Ovary (tissue), 9 donors: ENCODE measurements around the gene SKIC8. TPM values are rescaled to one million over a fixed set of nuclear protein-coding genes. Genes with fewer than 3 reads are reported as not detected.

Source experiments
- DNase-seq, 5 donors: peaks; one replicate each; pipeline ENCODE4 v3.0.0-alpha.2; 2019 to 2020
- H3K27ac ChIP-seq, 2 donors: fragments of 200-600 bp; one replicate each; pipeline versions ENCODE4 v1.5.1 to v1.8.0; 2019 to 2022
- H3K27me3 ChIP-seq: fragments of 200-600 bp; one replicate; pipeline ENCODE4 v1.8.0; 2022
- H3K36me3 ChIP-seq: fragments of 200-600 bp; sonication (generic); one replicate; pipeline ENCODE4 v1.5.1; 2019
- H3K4me1 ChIP-seq: one replicate; pipeline ENCODE4 v1.8.1; 2013; ENCODE audit warnings: mild to moderate bottlenecking, moderate library complexity; ENCODE audit not compliant: insufficient read depth
- H3K4me3 ChIP-seq: fragments of 200-600 bp; sonication (generic); one replicate; pipeline ENCODE4 v1.5.1; 2017
- H3K9me3 ChIP-seq, 2 donors: fragments of 200-600 bp in 1 of 2; sonication (generic) in 1 of 2; one replicate each; pipeline versions ENCODE4 v1.5.1 to v1.8.1; 2013 to 2019; ENCODE audit warnings: mild to moderate bottlenecking in 1 of 2, moderate library complexity in 1 of 2
- EP300 ChIP-seq: sonication (generic); formaldehyde crosslinking; IDR thresholded peaks from one replicate; pipeline ENCODE4 v1.6.1; 2017; ENCODE audit warnings: antibody characterized with exemption
- POLR2A ChIP-seq: fragments of 450-650 bp; IDR thresholded peaks from one replicate; pipeline ENCODE4 v1.6.1; 2017; ENCODE audit warnings: antibody characterized with exemption, mild to moderate bottlenecking, moderate library complexity
- WGBS, 3 donors: extraction: QIAGEN DNeasy Blood & Tissue Kit in 1 of 3; methylation state at CpG; one replicate each; pipeline versions ENCODE4 v1.1.5 to v1.1.7; 2013 to 2017; 5-methylcytosine and 5-hydroxymethylcytosine counted together
- intact Hi-C, 4 donors: fragments of 100-400 bp; cut with DNase I; formaldehyde crosslinking; loops; one replicate each; pipeline versions ENCODE4 v1.11.0 to v1.15.1; 2022 to 2023
- polyA plus RNA-seq, 2 donors: library from polyadenylated mRNA; stranded (reverse); fragments of 200-250 nt in 1 of 2; fragments of 350-450 nt in 1 of 2; fragmentation: Illumina TruSeq in 1 of 2; extraction: RNeasy Lipid Tissue Mini Kit (QIAGEN cat#74804) in 1 of 2; gene quantifications; one replicate each; pipeline ENCODE4 v1.2.3, GENCODE V29; 2013 to 2014
- total RNA-seq, 7 donors: library from RNA; depleted of rRNA in 2 of 7; stranded (reverse); fragments of >200 nt in 2 of 7; fragmentation: NEBNext Ultra II Directional in 3 of 7; extraction: Animal tissue kit (Norgen Biotek cat#: 25700) in 3 of 7; gene quantifications; one replicate each; pipeline versions ENCODE4 v1.1.0 to v1.2.4, GENCODE V29; 2016 to 2023
- TF ChIP-seq, protein P1 (sequence below), 3 donors: fragments of 450-650 bp in 2 of 3; fragments of 200-600 bp in 1 of 3; IDR thresholded peaks; one replicate each; pipeline versions ENCODE4 v1.5.1 to v1.8.0; 2016 to 2022; ENCODE audit warnings: antibody characterized with exemption in 3 of 3, mild to moderate bottlenecking in 1 of 3
- donor health status: DM: no; HTN: no; CAD: no; lungs with moderate emphysema.
- donor health status: DM: no; HTN: no; CAD: no.
- donor health status: Bipolar disorder and iron deficiency.
- donor health status: DM: yes; HTN: yes; CAD: no.
- donor health status: DM: no; HTN: no; CAD: no.
- donor health status: DM: yes; HTN: yes; CAD: no.

The SKIC8 gene
- total and polyA plus RNA-seq, 9 donors, result 38.1 to 63.5 (median 50.8) TPM

DNA sequence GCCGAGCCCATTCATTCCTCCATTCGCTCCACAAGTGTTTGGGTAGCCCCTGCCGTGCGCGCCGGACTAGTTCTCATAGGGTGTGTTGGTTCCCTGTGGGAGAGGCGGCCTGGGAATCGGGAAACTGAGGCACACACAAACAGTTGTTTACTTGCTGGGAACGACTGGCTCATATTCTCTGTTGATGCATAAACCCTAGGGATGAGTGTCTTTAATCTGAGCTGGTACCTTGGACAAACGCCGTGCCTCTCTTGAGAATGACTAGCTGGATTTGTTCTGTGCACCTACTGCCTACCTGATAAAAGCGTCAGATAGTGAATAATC is 34.3 kb downstream of the SKIC8 start:
- H3K27ac ChIP-seq, result peak overlapping the region in 1 of 2 donors; percentile 4
- DNase-seq, result no peak
- no peaks in the 10 kb centered on the region for H3K36me3 ChIP-seq
- no peaks in the 10 kb centered on the region for H3K9me3 ChIP-seq
- H3K4me1 ChIP-seq, result peaks cover 6% of the 10 kb centered on the region
- WGBS, 3 donors, result 27 to 37% (median 30%) methylated on average over 11 to 12 of the region's 12 CpGs
- peak overlapping the region; percentile 57 for H3K4me3 ChIP-seq
- TF ChIP-seq EP300, result no peak
- no peak for TF ChIP-seq POLR2A
- TF ChIP-seq, protein P1, sequence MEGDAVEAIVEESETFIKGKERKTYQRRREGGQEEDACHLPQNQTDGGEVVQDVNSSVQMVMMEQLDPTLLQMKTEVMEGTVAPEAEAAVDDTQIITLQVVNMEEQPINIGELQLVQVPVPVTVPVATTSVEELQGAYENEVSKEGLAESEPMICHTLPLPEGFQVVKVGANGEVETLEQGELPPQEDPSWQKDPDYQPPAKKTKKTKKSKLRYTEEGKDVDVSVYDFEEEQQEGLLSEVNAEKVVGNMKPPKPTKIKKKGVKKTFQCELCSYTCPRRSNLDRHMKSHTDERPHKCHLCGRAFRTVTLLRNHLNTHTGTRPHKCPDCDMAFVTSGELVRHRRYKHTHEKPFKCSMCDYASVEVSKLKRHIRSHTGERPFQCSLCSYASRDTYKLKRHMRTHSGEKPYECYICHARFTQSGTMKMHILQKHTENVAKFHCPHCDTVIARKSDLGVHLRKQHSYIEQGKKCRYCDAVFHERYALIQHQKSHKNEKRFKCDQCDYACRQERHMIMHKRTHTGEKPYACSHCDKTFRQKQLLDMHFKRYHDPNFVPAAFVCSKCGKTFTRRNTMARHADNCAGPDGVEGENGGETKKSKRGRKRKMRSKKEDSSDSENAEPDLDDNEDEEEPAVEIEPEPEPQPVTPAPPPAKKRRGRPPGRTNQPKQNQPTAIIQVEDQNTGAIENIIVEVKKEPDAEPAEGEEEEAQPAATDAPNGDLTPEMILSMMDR (IDR thresholded peaks at IDR 0.05), result no peak
- intact Hi-C loops, result no loop called here
- H3K27me3 ChIP-seq, result no peaks in the 10 kb centered on the region

- intact Hi-C loops, result no loop called here
- Histone ChIP-seq H3K4me3 (peak within 1 kb of the TSS; percentile 57), H3K4me1 (peaks cover 6% of the 10 kb centered on the region), H3K9me3 (no peaks in the 10 kb centered on the region), H3K27me3 (no peaks in the 10 kb centered on the region), H3K36me3 (no peaks in the 10 kb centered on the region), H3K27ac (peak within 1 kb of the TSS in 1 of 2 donors; percentile 43)
- no peak for TF ChIP-seq POLR2A
- TF ChIP-seq, protein P1 (IDR thresholded peaks at IDR 0.05), result no peak
- TF ChIP-seq EP300, result no peak
- DNase-seq, result peak; percentile 49 to 78 (median 57)
- WGBS, 3 donors, result 1 to 4% (median 3%) methylated on average over 44 to 107 of the region's 107 CpGs
These were observed 34.9 kb downstream of the SKIC8 start, which contains the start of gene DNAJA4 for GRCh38 chr15:78264304-78265136. DNAJA4 (plus strand) TSS chr15:78264562; CDS start chr15:78264764, 202 bp downstream.

DNA sequence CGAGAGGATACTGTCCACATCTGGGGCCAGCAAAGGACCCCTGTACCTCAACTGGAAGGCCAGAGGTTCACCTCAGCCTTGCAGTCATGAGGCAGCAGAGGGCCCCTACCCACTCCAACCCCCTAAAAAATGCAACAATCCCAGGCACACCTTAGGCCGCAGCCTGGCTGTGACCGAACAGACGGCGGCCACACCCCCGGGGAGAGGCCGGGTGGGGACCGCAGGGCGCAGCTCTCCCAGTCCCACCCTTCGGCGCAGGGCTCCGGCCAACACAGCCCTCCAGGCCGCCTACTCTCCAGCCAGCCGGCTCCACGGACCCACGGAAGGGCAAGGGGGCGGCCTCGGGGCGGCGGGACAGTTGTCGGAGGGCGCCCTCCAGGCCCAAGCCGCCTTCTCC is 35.5 kb downstream of the SKIC8 start:
- no peak for DNase-seq
- Histone ChIP-seq H3K4me3 (peak overlapping the region; percentile 57), H3K4me1 (peaks cover 6% of the 10 kb centered on the region), H3K36me3 (no peaks in the 10 kb centered on the region), H3K27me3 (no peaks in the 10 kb centered on the region), H3K9me3 (no peaks in the 10 kb centered on the region), H3K27ac (peak overlapping the region in 1 of 2 donors; percentile 43)
- intact Hi-C loops, result no loop called here
- TF ChIP-seq EP300 (no peak), POLR2A (no peak)
- TF ChIP-seq, protein P1 (IDR thresholded peaks at IDR 0.05), result no peak
- 62 to 95% (median 69%) methylated on average over 10 to 23 of the region's 23 CpGs for WGBS, 3 donors

DNA sequence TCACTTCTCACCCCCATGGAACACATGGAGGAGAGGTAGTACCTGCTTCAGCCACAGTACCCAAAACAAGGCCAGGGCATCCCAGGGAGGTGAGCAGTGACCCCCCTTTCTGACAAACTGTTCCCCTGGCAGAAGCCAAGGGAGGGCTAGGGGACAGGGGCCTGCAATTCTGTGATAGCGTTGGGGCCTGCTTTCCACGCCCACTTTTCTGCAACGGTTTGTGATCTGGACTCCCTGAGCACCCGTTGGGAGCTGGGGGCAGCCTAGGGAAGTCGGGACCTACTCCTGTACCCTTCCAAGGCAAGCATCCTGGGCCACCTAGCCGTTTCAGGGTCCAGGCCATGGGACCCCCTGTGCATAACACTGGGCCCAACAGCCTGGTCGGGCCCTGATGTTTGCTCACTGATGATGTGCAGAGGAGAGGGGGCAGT is 36.0 kb downstream of the SKIC8 start:
- intact Hi-C loops, result no loop called here
- DNase-seq, result no peak
- Histone ChIP-seq H3K9me3 (no peaks in the 10 kb centered on the region), H3K27ac (no peak overlapping the region), H3K4me1 (peaks cover 6% of the 10 kb centered on the region), H3K27me3 (no peaks in the 10 kb centered on the region), H3K36me3 (no peaks in the 10 kb centered on the region), H3K4me3 (no peak overlapping the region)
- WGBS, 3 donors, result 86 to 97% (median 90%) methylated on average over 7 of the region's 7 CpGs
- TF ChIP-seq, protein P1 (IDR thresholded peaks at IDR 0.05), result no peak
- TF ChIP-seq POLR2A (no peak), EP300 (no peak)
